ENCODE data around the gene STXBP5. TPM values are rescaled to one million over a fixed set of nuclear protein-coding genes. Genes with fewer than 3 reads are reported as not detected.

The STXBP5 gene
- polyA plus RNA-seq, 1 donor (not counting 4 experiments of a cell fraction or from before 2014, with no cell fraction given), result 19.4 TPM

- H3K27me3 ChIP-seq (ENCODE audit: control insufficient read depth, extremely low read depth, insufficient read depth, low read length), result no peaks in the 10 kb centered on the region
- no peak overlapping the region for H3K27ac ChIP-seq (ENCODE audit: control insufficient read depth, insufficient read depth, low read length)
- no peaks in the 10 kb centered on the region for H3K79me2 ChIP-seq (ENCODE audit: control insufficient read depth, insufficient read depth, low read length)
- no peak for FAIRE-seq
- H3K36me3 ChIP-seq (ENCODE audit: control insufficient read depth in 2 of 2, extremely low read depth in 1 of 2, insufficient read depth in 2 of 2, low read length in 2 of 2), result peaks cover under 1 to 4% of the 10 kb centered on the region in 2 experiments
- TF ChIP-seq EZH2 (IDR thresholded peaks at IDR 0.05; ENCODE audit: low read length) (no peak), CTCF (optimal IDR thresholded peaks at IDR 0.05 in 1 of 3, IDR thresholded peaks at IDR 0.05 in 1 of 3, conservative IDR thresholded peaks at IDR 0.05 in 1 of 3; ENCODE audit: extremely low read depth in 1 of 3, insufficient read depth in 2 of 3, low read length in 3 of 3) (no peak)
- H4K20me1 ChIP-seq (ENCODE audit: control insufficient read depth, extremely low read depth, insufficient read depth, low read length), result no peaks in the 10 kb centered on the region
- H2AFZ ChIP-seq (ENCODE audit: control insufficient read depth, low read length), result no peak overlapping the region
- no peak overlapping the region for H3K9ac ChIP-seq (ENCODE audit: control insufficient read depth, extremely low read depth, insufficient read depth, low read length)
- no peaks in the 10 kb centered on the region for H3K9me3 ChIP-seq (ENCODE audit: control insufficient read depth, low read depth, low read length)
- DNase-seq (ENCODE audit: low read depth, low spot score), result no peak
- dilution Hi-C loops (cut with MboI; ENCODE audit: extremely low pct_ligation_motif_present, low sequenced_read_pairs), result no loop called here
- H3K4me3 ChIP-seq (ENCODE audit: control insufficient read depth in 2 of 3, extremely low read depth in 1 of 3, insufficient read depth in 2 of 3, low read depth in 1 of 3, low read length in 3 of 3), result no peak overlapping the region
- no peaks in the 10 kb centered on the region for H3K4me1 ChIP-seq (ENCODE audit: control insufficient read depth, extremely low read depth, insufficient read depth, low read length)
- H3K9me1 ChIP-seq (ENCODE audit: control insufficient read depth, extremely low read depth, insufficient read depth, low read length), result no peaks in the 10 kb centered on the region
- no peak overlapping the region for H3K4me2 ChIP-seq (ENCODE audit: control insufficient read depth, extremely low read depth, insufficient read depth, low read depth, low read length)
These were observed 41.5 kb downstream of the STXBP5 start for GRCh38 chr6:147245693-147246092.

GRCh38 chr6:147246853-147247635 is 42.8 kb downstream of the STXBP5 start:
- H2AFZ ChIP-seq (ENCODE audit: control insufficient read depth, low read length), result no peak overlapping the region
- no peaks in the 10 kb centered on the region for H3K4me1 ChIP-seq (ENCODE audit: control insufficient read depth, extremely low read depth, insufficient read depth, low read length)
- H3K9me1 ChIP-seq (ENCODE audit: control insufficient read depth, extremely low read depth, insufficient read depth, low read length), result no peaks in the 10 kb centered on the region
- no peak overlapping the region for H3K4me2 ChIP-seq (ENCODE audit: control insufficient read depth, extremely low read depth, insufficient read depth, low read depth, low read length)
- TF ChIP-seq CTCF (optimal IDR thresholded peaks at IDR 0.05 in 1 of 3, IDR thresholded peaks at IDR 0.05 in 1 of 3, conservative IDR thresholded peaks at IDR 0.05 in 1 of 3; ENCODE audit: extremely low read depth in 1 of 3, insufficient read depth in 2 of 3, low read length in 3 of 3) (no peak), EZH2 (IDR thresholded peaks at IDR 0.05; ENCODE audit: low read length) (no peak)
- no peak overlapping the region for H3K4me3 ChIP-seq (ENCODE audit: control insufficient read depth in 2 of 3, extremely low read depth in 1 of 3, insufficient read depth in 2 of 3, low read depth in 1 of 3, low read length in 3 of 3)
- FAIRE-seq (no peak), DNase-seq (ENCODE audit: low read depth, low spot score) (no peak)
- no peak overlapping the region for H3K27ac ChIP-seq (ENCODE audit: control insufficient read depth, insufficient read depth, low read length)
- dilution Hi-C loops (cut with MboI; ENCODE audit: extremely low pct_ligation_motif_present, low sequenced_read_pairs), result no loop called here
- H3K36me3 ChIP-seq (ENCODE audit: control insufficient read depth in 2 of 2, extremely low read depth in 1 of 2, insufficient read depth in 2 of 2, low read length in 2 of 2), result peaks cover 3 to 8% of the 10 kb centered on the region in 2 experiments
- H3K9ac ChIP-seq (ENCODE audit: control insufficient read depth, extremely low read depth, insufficient read depth, low read length), result no peak overlapping the region
- no peaks in the 10 kb centered on the region for H3K9me3 ChIP-seq (ENCODE audit: control insufficient read depth, low read depth, low read length)
- H3K79me2 ChIP-seq (ENCODE audit: control insufficient read depth, insufficient read depth, low read length), result no peaks in the 10 kb centered on the region
- no peaks in the 10 kb centered on the region for H4K20me1 ChIP-seq (ENCODE audit: control insufficient read depth, extremely low read depth, insufficient read depth, low read length)
- no peaks in the 10 kb centered on the region for H3K27me3 ChIP-seq (ENCODE audit: control insufficient read depth, extremely low read depth, insufficient read depth, low read length)
